ENCODE measurements around the gene CCDC63. TPM values are rescaled to one million over a fixed set of nuclear protein-coding genes. Genes with fewer than 3 reads are reported as not detected.

Gene CCDC63
- total and polyA plus RNA-seq, 3 experiments from 2014 or later = not detected

DNA sequence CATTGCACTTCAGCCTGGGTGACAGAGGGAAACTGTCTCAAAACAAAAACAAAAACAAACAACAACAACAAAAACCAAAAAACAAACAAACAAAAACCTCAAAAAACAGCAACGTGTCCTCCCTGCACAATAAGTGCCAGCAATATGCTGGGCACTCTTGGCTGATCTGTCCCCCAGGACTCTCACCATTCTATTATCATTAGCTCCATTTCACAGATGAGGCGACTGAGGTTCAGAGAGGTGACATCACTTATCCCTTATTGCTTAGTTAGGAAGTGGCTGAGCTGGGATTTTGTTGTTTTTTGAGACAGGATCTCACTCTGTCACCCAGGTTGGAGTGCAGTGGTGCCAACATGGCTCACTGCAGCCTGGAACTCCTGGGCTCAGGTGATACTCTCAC lies 33.0 kb upstream of the CCDC63 start:
- Mint-ChIP-seq H3K27ac (no peak overlapping the region), H3K4me3 (no peak overlapping the region), H3K4me1 (no peaks in the 10 kb centered on the region), H3K36me3 (no peaks in the 10 kb centered on the region), H3K9me3 (no peaks in the 10 kb centered on the region), H3K27me3 (peaks cover 4 to 7% of the 10 kb centered on the region in 2 donors)
- POLR2A ChIA-PET = interaction anchor here (0.5 kb wide), 1 partner anchor 9 kb away, joined by 9 read pairs; no protein-coding TSS in a partner anchor
- Histone ChIP-seq H3K4me3 (ENCODE audit: low read length) (no peak overlapping the region), H3K27ac (ENCODE audit: low read depth, low read length) (no peak overlapping the region), H3K9me3 (ENCODE audit: low read length) (no peaks in the 10 kb centered on the region), H3K4me1 (ENCODE audit: insufficient read depth, low read length) (no peaks in the 10 kb centered on the region), H3K36me3 (ENCODE audit: insufficient read depth, low read length) (no peaks in the 10 kb centered on the region), H3K27me3 (ENCODE audit: insufficient read depth, low read length, poor library complexity, severe bottlenecking) (no peaks in the 10 kb centered on the region)
- DNase-seq = no peak
- CTCF ChIA-PET = no interaction called here

DNA sequence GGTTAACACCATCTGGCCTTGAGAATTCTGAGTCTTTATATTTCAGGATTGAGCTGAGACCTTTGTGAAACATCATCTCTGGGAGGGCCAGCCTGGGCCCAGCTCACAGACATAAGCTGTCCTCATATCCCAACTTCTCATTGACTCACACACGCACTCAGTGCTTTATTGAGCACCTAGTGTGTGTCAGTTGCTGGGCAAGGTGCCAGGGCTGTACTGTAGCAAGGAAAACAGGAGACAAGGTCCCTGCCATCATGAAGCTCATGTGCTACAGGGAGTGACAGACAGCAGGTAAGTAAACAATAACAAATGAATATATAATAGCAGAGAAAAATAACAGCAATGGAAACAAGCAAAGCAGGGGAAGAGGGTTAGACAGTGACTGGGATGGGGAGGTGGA lies 30.5 kb upstream of the CCDC63 start:
- CTCF ChIA-PET = no interaction called here
- Mint-ChIP-seq H3K4me3 (no peak overlapping the region), H3K4me1 (no peaks in the 10 kb centered on the region), H3K36me3 (no peaks in the 10 kb centered on the region), H3K27me3 (peaks cover 4 to 7% of the 10 kb centered on the region in 2 donors), H3K9me3 (no peaks in the 10 kb centered on the region), H3K27ac (peak overlapping the region in 1 of 8 donors; percentile 30)
- Histone ChIP-seq H3K4me3 (ENCODE audit: low read length) (no peak overlapping the region), H3K27me3 (ENCODE audit: insufficient read depth, low read length, poor library complexity, severe bottlenecking) (no peaks in the 10 kb centered on the region), H3K9me3 (ENCODE audit: low read length) (no peaks in the 10 kb centered on the region), H3K4me1 (ENCODE audit: insufficient read depth, low read length) (no peaks in the 10 kb centered on the region), H3K27ac (ENCODE audit: low read depth, low read length) (no peak overlapping the region), H3K36me3 (ENCODE audit: insufficient read depth, low read length) (no peaks in the 10 kb centered on the region)
- POLR2A ChIA-PET = no interaction called here
- no peak for DNase-seq

DNA sequence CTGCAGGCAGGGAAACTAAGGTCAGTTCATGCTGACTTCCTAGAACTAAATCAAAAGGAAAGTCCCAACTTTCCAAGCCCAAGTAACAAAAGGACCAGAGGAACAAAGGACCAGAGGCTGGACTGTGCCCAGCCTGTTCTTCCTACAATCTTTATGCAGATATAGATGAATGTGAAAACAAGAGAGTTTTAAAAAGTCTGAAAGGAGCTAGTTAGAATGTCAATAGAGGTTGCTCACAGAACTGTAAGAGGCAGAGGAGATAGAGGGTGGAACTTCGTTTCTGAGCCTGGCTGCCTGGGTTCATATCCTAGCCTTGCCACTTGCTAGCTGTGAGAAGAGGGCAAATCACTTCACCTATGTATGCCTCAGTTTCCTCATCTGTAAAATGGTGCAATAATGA lies 30.0 kb upstream of the CCDC63 start:
- ChIA-PET CTCF (no interaction called here), POLR2A (no interaction called here)
- Mint-ChIP-seq H3K9me3 (no peaks in the 10 kb centered on the region), H3K4me3 (peak overlapping the region in 1 of 7 donors; percentile 57), H3K27ac (no peak overlapping the region), H3K4me1 (no peaks in the 10 kb centered on the region), H3K36me3 (no peaks in the 10 kb centered on the region), H3K27me3 (peaks cover 4 to 6% of the 10 kb centered on the region in 2 donors)
- Histone ChIP-seq H3K4me1 (ENCODE audit: insufficient read depth, low read length) (no peaks in the 10 kb centered on the region), H3K27me3 (ENCODE audit: insufficient read depth, low read length, poor library complexity, severe bottlenecking) (no peaks in the 10 kb centered on the region), H3K4me3 (ENCODE audit: low read length) (no peak overlapping the region), H3K9me3 (ENCODE audit: low read length) (no peaks in the 10 kb centered on the region), H3K27ac (ENCODE audit: low read depth, low read length) (no peak overlapping the region), H3K36me3 (ENCODE audit: insufficient read depth, low read length) (no peaks in the 10 kb centered on the region)
- DNase-seq = no peak

- no peaks in the 10 kb centered on the region for H3K27me3 ChIP-seq (ENCODE audit: insufficient read depth, low read length, poor library complexity, severe bottlenecking)
These were observed 28.3 kb upstream of the CCDC63 start for GRCh38 chr12:110818511-110818910.

DNA sequence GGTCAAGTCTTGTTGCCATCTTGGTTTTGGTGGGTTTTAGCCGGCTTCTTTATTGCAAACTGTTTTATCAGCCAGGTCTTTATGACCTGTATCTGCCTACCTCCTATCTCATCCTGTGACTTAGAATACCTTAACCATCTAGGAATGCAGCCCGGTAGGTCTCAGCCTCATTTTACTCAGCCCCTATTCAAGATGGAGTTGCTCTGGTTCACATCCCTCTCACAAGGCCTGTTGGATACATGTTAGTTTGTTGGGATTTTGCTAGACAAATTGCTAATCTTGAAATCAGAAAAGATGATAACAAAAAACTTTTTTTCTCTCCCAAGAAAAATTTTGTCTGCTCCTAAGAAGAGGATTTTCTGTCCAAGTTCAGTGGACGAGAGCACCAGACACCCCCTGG lies 27.6 kb upstream of the CCDC63 start:
- CTCF ChIA-PET = no interaction called here
- no peaks in the 10 kb centered on the region for H3K9me3 Mint-ChIP-seq
- H3K27ac ChIP-seq (ENCODE audit: low read depth, low read length) = no peak overlapping the region

More at GRCh38 chr12:110818511-110818910, 28.3 kb upstream of the CCDC63 start:
- no peak for DNase-seq
- no peaks in the 10 kb centered on the region for H3K36me3 Mint-ChIP-seq
- no peak overlapping the region for H3K4me3 Mint-ChIP-seq
- no peaks in the 10 kb centered on the region for H3K9me3 Mint-ChIP-seq
- no peaks in the 10 kb centered on the region for H3K4me1 Mint-ChIP-seq
- H3K27ac Mint-ChIP-seq = no peak overlapping the region
- CTCF ChIA-PET = no interaction called here
- H3K9me3 ChIP-seq (ENCODE audit: low read length) = no peaks in the 10 kb centered on the region
- H3K36me3 ChIP-seq (ENCODE audit: insufficient read depth, low read length) = no peaks in the 10 kb centered on the region
- H3K27ac ChIP-seq (ENCODE audit: low read depth, low read length) = no peak overlapping the region
- no peak overlapping the region for H3K4me3 ChIP-seq (ENCODE audit: low read length)
- H3K4me1 ChIP-seq (ENCODE audit: insufficient read depth, low read length) = no peaks in the 10 kb centered on the region
- H3K27me3 Mint-ChIP-seq = peaks cover 3 to 8% of the 10 kb centered on the region in 2 donors
- POLR2A ChIA-PET = no interaction called here

DNA sequence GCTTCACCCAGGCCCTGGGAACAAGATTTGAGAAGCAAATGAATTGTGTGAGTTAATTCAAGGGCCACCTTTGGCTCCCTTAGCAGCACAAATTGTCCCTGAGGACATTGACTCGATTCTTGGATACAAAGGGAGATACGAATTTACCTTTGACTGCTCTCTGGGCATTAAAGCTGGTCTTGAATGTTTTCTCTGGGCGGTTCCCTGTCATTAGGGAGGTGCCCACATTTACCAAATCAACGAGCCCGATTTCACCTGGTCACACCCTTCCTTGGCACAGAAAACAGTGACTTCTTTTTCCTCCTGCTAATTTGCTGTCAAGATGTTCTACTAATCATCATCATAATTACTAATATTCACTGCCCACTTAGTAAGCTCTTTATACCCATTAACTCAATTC lies 27.1 kb upstream of the CCDC63 start:
- DNase-seq = no peak
- Histone ChIP-seq H3K4me1 (ENCODE audit: insufficient read depth, low read length) (no peaks in the 10 kb centered on the region), H3K27ac (ENCODE audit: low read depth, low read length) (no peak overlapping the region), H3K4me3 (ENCODE audit: low read length) (no peak overlapping the region), H3K36me3 (ENCODE audit: insufficient read depth, low read length) (no peaks in the 10 kb centered on the region), H3K27me3 (ENCODE audit: insufficient read depth, low read length, poor library complexity, severe bottlenecking) (no peaks in the 10 kb centered on the region), H3K9me3 (ENCODE audit: low read length) (no peaks in the 10 kb centered on the region)
- POLR2A ChIA-PET = no interaction called here
- H3K36me3 Mint-ChIP-seq = no peaks in the 10 kb centered on the region
- no peak overlapping the region for H3K27ac Mint-ChIP-seq
- no peaks in the 10 kb centered on the region for H3K4me1 Mint-ChIP-seq
- CTCF ChIA-PET = no interaction called here
- no peaks in the 10 kb centered on the region for H3K9me3 Mint-ChIP-seq
- H3K4me3 Mint-ChIP-seq = no peak overlapping the region
- H3K27me3 Mint-ChIP-seq = peaks cover 3 to 11% of the 10 kb centered on the region in 2 donors

More for the DNA sequence above, 27.6 kb upstream of the CCDC63 start:
- H3K27me3 Mint-ChIP-seq = peaks cover 3 to 11% of the 10 kb centered on the region in 2 donors
- H3K4me1 Mint-ChIP-seq = no peaks in the 10 kb centered on the region
- Histone ChIP-seq H3K36me3 (ENCODE audit: insufficient read depth, low read length) (no peaks in the 10 kb centered on the region), H3K4me1 (ENCODE audit: insufficient read depth, low read length) (no peaks in the 10 kb centered on the region), H3K4me3 (ENCODE audit: low read length) (no peak overlapping the region), H3K27me3 (ENCODE audit: insufficient read depth, low read length, poor library complexity, severe bottlenecking) (no peaks in the 10 kb centered on the region), H3K9me3 (ENCODE audit: low read length) (no peaks in the 10 kb centered on the region)
- no peak overlapping the region for H3K4me3 Mint-ChIP-seq
- H3K27ac Mint-ChIP-seq = no peak overlapping the region
- POLR2A ChIA-PET = no interaction called here
- DNase-seq = no peak
- H3K36me3 Mint-ChIP-seq = no peaks in the 10 kb centered on the region

- no peaks in the 10 kb centered on the region for H3K9me3 ChIP-seq (ENCODE audit: low read length)
- DNase-seq = no peak
- ChIA-PET CTCF (no interaction called here), POLR2A (no interaction called here)
- no peaks in the 10 kb centered on the region for H3K9me3 Mint-ChIP-seq
- H3K27ac ChIP-seq (ENCODE audit: low read depth, low read length) = no peak overlapping the region
- H3K36me3 Mint-ChIP-seq = no peaks in the 10 kb centered on the region
- peaks cover 3% of the 10 kb centered on the region for H3K4me1 ChIP-seq (ENCODE audit: insufficient read depth, low read length)
- no peak overlapping the region for H3K4me3 Mint-ChIP-seq
- no peak overlapping the region for H3K27ac Mint-ChIP-seq
- no peaks in the 10 kb centered on the region for H3K36me3 ChIP-seq (ENCODE audit: insufficient read depth, low read length)
- H3K27me3 Mint-ChIP-seq = peaks cover 6 to 16% of the 10 kb centered on the region in 2 donors
- H3K4me3 ChIP-seq (ENCODE audit: low read length) = no peak overlapping the region
- H3K4me1 Mint-ChIP-seq = peaks cover 3 to 6% (median 5%) of the 10 kb centered on the region in 3 donors
- H3K27me3 ChIP-seq (ENCODE audit: insufficient read depth, low read length, poor library complexity, severe bottlenecking) = no peaks in the 10 kb centered on the region
These were observed 24.9 kb upstream of the CCDC63 start for GRCh38 chr12:110821917-110822316.

GRCh38 chr12:110822821-110823415 lies 23.9 kb upstream of the CCDC63 start:
- ChIA-PET CTCF (no interaction called here), POLR2A (no interaction called here)
- no peaks in the 10 kb centered on the region for H3K9me3 ChIP-seq (ENCODE audit: low read length)
- Mint-ChIP-seq H3K4me1 (peaks cover 3 to 7% (median 6%) of the 10 kb centered on the region in 3 donors), H3K27ac (no peak overlapping the region), H3K9me3 (no peaks in the 10 kb centered on the region), H3K4me3 (no peak overlapping the region), H3K36me3 (no peaks in the 10 kb centered on the region), H3K27me3 (peaks cover 8 to 23% of the 10 kb centered on the region in 2 donors)
- no peak overlapping the region for H3K27ac ChIP-seq (ENCODE audit: low read depth, low read length)
- H3K4me3 ChIP-seq (ENCODE audit: low read length) = no peak overlapping the region
- DNase-seq = no peak
- H3K36me3 ChIP-seq (ENCODE audit: insufficient read depth, low read length) = no peaks in the 10 kb centered on the region
- no peaks in the 10 kb centered on the region for H3K27me3 ChIP-seq (ENCODE audit: insufficient read depth, low read length, poor library complexity, severe bottlenecking)
- H3K4me1 ChIP-seq (ENCODE audit: insufficient read depth, low read length) = peaks cover 4% of the 10 kb centered on the region
